Measurements from ENCODE around the gene FRMD3. TPM values are rescaled to one million over a fixed set of nuclear protein-coding genes. Genes with fewer than 3 reads are reported as not detected.

The FRMD3 gene
- total and polyA plus RNA-seq, 8 donors = 1.3 to 18.0 (median 4.1) TPM

DNA sequence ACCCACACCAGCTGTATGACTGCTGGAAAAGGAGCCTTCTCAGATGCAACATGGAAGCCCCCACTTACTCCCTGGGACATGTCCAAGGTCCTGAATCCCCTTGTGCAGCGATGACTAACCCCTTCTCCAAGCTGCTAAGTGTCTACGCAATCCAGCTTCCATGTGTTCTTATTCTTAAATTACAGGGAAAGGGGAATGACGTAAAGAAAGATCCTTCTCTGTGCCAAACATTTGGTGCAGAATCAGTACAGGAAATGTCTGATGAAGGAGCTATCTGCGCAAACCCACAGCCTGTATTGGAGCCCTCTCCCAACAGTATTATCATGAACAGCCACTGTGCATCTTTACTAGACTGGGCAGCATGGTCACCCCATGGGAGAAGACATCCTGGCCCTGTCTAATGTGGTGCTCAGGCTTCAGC is 183.2 kb downstream of the FRMD3 start:
- H3K4me3 ChIP-seq = no peak overlapping the region
- H3K36me3 ChIP-seq = no peaks in the 10 kb centered on the region
- no peaks in the 10 kb centered on the region for H3K9me3 ChIP-seq
- peak overlapping the region in 2 of 5 donors; percentile 32 to 43 for H3K27ac ChIP-seq
- intact Hi-C loops (cut with DNase I; ENCODE audit: low total_unique reads) = no loop called here
- peak in 1 of 2 donors; percentile 67 for DNase-seq
- no peaks in the 10 kb centered on the region for H3K4me1 ChIP-seq
- no peaks in the 10 kb centered on the region for H3K27me3 ChIP-seq
- TF ChIP-seq EP300 (IDR thresholded peaks at IDR 0.05) = no peak
- TF ChIP-seq, protein P1, sequence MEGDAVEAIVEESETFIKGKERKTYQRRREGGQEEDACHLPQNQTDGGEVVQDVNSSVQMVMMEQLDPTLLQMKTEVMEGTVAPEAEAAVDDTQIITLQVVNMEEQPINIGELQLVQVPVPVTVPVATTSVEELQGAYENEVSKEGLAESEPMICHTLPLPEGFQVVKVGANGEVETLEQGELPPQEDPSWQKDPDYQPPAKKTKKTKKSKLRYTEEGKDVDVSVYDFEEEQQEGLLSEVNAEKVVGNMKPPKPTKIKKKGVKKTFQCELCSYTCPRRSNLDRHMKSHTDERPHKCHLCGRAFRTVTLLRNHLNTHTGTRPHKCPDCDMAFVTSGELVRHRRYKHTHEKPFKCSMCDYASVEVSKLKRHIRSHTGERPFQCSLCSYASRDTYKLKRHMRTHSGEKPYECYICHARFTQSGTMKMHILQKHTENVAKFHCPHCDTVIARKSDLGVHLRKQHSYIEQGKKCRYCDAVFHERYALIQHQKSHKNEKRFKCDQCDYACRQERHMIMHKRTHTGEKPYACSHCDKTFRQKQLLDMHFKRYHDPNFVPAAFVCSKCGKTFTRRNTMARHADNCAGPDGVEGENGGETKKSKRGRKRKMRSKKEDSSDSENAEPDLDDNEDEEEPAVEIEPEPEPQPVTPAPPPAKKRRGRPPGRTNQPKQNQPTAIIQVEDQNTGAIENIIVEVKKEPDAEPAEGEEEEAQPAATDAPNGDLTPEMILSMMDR (IDR thresholded peaks at IDR 0.05) = no peak
- no peak for TF ChIP-seq POLR2AphosphoS5 (IDR thresholded peaks at IDR 0.05)
- TF ChIP-seq POLR2A (IDR thresholded peaks at IDR 0.05) = no peak
- 66 to 88% (median 78%) methylated on average over 4 of the region's 4 CpGs for WGBS, 5 donors

DNA sequence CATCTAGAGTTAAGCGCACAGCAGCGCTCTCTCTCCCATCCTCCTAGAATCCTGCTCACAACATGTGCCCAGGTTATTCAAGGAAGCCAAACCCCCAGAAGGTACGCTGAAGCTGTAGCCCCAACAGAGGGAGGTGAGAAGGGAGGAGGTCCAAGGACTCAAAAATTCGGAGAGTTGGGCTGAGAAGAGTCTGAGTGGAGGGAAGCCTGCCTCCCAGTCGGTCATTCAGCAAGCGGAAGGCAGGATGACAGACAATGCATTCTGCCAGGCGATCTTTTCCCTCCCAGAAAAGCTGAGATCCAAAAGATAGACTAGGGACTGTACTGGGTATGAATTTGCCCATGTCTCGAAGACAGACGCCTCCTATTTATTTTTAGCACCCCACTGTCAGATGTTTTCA is 189.2 kb downstream of the FRMD3 start:
- Histone ChIP-seq H3K36me3 (no peaks in the 10 kb centered on the region), H3K4me1 (no peaks in the 10 kb centered on the region), H3K9me3 (no peaks in the 10 kb centered on the region), H3K4me3 (no peak overlapping the region), H3K27ac (no peak overlapping the region), H3K27me3 (no peaks in the 10 kb centered on the region)
- intact Hi-C loops (cut with DNase I; ENCODE audit: low total_unique reads) = no loop called here
- DNase-seq = no peak
- no peak for TF ChIP-seq POLR2AphosphoS5 (IDR thresholded peaks at IDR 0.05)
- TF ChIP-seq POLR2A (IDR thresholded peaks at IDR 0.05) = no peak
- TF ChIP-seq, protein P1 (IDR thresholded peaks at IDR 0.05) = no peak
- no peak for TF ChIP-seq EP300 (IDR thresholded peaks at IDR 0.05)
- WGBS, 5 donors = 82 to 90% (median 85%) methylated on average over 9 of the region's 9 CpGs

DNA sequence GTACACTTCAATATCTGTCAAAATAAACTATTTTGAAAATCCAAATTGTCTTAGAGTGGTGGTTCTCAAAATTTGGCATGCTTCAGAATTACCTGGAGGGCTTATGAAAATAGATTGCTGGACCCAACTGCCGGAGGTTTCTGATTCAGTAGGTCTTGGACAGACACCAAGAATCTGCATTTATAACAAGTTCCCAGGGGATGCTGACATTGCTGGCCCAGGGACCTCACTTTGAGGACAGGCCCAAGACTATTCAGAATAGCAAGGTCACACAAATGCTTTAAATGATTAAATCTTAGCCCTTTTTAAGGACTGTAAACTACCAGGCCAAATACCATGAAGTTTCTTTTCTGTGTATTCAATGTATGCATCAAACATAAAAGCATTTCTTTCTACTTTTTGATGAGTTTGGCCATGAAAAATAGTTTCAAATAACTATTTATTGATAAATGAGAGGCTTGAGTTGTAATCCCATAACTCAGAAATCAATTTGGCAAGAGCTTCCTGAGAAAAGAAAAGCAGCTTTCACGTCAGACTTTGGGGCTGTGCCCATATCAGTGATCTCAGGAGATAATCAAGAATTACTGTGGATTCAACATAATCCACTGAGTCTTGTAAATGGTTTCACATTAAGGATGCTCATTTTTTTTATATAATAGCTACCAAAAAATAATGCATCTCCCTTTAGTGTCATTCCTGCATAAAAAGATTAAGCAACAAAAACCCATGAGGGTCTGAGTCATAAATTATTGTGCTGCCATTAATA is 191.4 kb downstream of the FRMD3 start:
- no peaks in the 10 kb centered on the region for H3K9me3 ChIP-seq
- H3K27ac ChIP-seq = no peak overlapping the region
- peak in 1 of 2 donors; percentile 11 for DNase-seq
- intact Hi-C loops (cut with DNase I; ENCODE audit: low total_unique reads) = no loop called here
- peaks cover 0 to 6% (median 0%) of the 10 kb centered on the region in 4 donors for H3K36me3 ChIP-seq
- 35 to 48% (median 41%) methylated on average over 2 of the region's 2 CpGs for WGBS, 5 donors
- H3K4me3 ChIP-seq = no peak overlapping the region
- TF ChIP-seq EP300 (IDR thresholded peaks at IDR 0.05) (no peak), POLR2A (IDR thresholded peaks at IDR 0.05) (no peak), POLR2AphosphoS5 (IDR thresholded peaks at IDR 0.05) (no peak)
- TF ChIP-seq, protein P1 (IDR thresholded peaks at IDR 0.05) = no peak
- no peaks in the 10 kb centered on the region for H3K27me3 ChIP-seq
- no peaks in the 10 kb centered on the region for H3K4me1 ChIP-seq

DNA sequence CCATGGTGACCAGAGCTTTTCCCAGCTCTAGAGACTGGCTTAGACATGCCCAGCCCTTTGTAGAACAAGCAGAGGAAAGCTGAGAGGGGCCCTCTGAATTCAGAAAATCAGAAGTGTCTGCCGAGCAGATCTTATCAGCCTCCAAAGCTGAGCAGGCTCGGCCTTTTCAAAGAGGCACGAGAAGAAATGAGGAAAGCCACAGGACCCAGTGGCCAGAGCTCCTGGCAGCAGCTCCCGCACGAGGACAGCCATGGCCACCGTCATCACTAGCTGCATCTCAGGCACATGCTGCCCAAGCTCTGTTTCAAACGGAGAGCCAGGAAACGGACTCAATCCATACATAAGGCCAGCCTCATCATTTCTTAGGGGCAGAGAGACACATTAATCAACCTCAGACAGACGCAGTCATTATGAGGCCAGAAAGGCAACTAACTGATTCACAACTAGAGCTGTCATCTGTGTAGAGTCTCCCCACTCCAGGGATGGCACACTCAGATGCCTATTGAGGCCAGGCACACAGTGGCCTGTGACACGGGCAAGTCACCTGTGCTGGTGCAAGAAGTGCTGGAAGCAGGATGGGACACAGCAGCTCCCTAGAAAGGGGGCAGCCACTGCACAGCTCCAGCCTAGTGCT is 194.7 kb downstream of the FRMD3 start:
- H3K4me3 ChIP-seq = no peak overlapping the region
- H3K9me3 ChIP-seq = no peaks in the 10 kb centered on the region
- H3K27me3 ChIP-seq = no peaks in the 10 kb centered on the region
- no peaks in the 10 kb centered on the region for H3K4me1 ChIP-seq
- no peak for DNase-seq
- peaks cover 0 to 12% (median 0%) of the 10 kb centered on the region in 4 donors for H3K36me3 ChIP-seq
- intact Hi-C loops (cut with DNase I; ENCODE audit: low total_unique reads) = no loop called here
- 73 to 82% (median 76%) methylated on average over 9 to 10 of the region's 10 CpGs for WGBS, 5 donors
- TF ChIP-seq POLR2AphosphoS5 (IDR thresholded peaks at IDR 0.05) = no peak
- TF ChIP-seq POLR2A (IDR thresholded peaks at IDR 0.05) = no peak
- TF ChIP-seq, protein P1 (IDR thresholded peaks at IDR 0.05) = no peak
- TF ChIP-seq EP300 (IDR thresholded peaks at IDR 0.05) = no peak
- H3K27ac ChIP-seq = no peak overlapping the region
